Heart left ventricle (tissue), 13 donors: ENCODE measurements around the gene LPAR5.

Experiments used
- POLR2A ChIP-seq, 2 donors: fragments of 450-650 bp; IDR thresholded peaks; one replicate each; pipeline ENCODE4 v1.6.1; 2017; ENCODE audit warnings: antibody characterized with exemption in 2 of 2, mild to moderate bottlenecking in 2 of 2, moderate library complexity in 2 of 2
- TF ChIP-seq, protein P1 (sequence below), 12 donors: fragments of 200-600 bp; sonication (generic) in 4 of 12; IDR thresholded peaks; one replicate each; pipeline versions ENCODE4 v1.5.0 to v1.8.0; 2018 to 2022; ENCODE audit warnings: antibody characterized with exemption in 12 of 12, mild to moderate bottlenecking in 5 of 12
- donor health status: ischemic (EF 13 %, LVEDD 7.1; RV severe dilation, severe dysfunction).
- donor health status: DM: no; HTN: yes; CAD: no.
- donor health status: DM: no; HTN: no; CAD: no.
- donor health status: ischemic (EF 25% LVEDD 6.9; RV normal size, moderate dysfunction).
- donor health status: ischemic (EF 25% LVEDD 5.7; RV mildly dilated, moderate dysfunction).
- donor health status: ischemic (EF 35%, LVEDD 5.7; RV mildly dilated, moderate dysfunction).
- donor health status: nonischemic (EF 11% LVEDD 7.7; RV severe dilation, severe dysfunction).
- donor health status: DM: yes; HTN: yes; CAD: no.
- donor health status: PGD.
- donor health status: ischemic (EF 29% LVEDD 5.4; RV normal size, mild dysfunction).
- donor health status: nonischemic (EF 23%, LVEDD 6.1; RV moderate dilation, normal function).

DNA sequence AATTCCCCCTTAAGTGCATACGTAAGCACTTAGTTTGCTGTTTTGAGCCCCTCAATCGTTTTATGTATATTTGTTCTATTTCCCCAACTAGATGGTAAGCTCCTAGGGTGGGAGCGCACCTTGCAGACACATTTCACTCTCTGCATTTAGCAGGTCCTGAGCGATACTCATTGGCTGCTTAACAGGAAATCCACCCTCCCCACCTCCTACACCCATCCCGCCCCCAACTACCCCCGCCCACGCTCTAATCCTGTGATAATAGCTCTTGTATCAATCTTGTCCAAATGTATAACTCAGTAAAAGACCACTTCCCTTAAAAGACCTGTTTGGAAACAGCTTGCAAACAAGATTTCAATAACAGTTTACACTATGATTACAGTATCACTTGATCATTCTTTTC is 8.1 kb downstream of the LPAR5 start:
- TF ChIP-seq, protein P1, sequence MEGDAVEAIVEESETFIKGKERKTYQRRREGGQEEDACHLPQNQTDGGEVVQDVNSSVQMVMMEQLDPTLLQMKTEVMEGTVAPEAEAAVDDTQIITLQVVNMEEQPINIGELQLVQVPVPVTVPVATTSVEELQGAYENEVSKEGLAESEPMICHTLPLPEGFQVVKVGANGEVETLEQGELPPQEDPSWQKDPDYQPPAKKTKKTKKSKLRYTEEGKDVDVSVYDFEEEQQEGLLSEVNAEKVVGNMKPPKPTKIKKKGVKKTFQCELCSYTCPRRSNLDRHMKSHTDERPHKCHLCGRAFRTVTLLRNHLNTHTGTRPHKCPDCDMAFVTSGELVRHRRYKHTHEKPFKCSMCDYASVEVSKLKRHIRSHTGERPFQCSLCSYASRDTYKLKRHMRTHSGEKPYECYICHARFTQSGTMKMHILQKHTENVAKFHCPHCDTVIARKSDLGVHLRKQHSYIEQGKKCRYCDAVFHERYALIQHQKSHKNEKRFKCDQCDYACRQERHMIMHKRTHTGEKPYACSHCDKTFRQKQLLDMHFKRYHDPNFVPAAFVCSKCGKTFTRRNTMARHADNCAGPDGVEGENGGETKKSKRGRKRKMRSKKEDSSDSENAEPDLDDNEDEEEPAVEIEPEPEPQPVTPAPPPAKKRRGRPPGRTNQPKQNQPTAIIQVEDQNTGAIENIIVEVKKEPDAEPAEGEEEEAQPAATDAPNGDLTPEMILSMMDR (IDR thresholded peaks at IDR 0.05) = no peak
- TF ChIP-seq POLR2A (IDR thresholded peaks at IDR 0.05) = no peak
